ENCODE results near the gene KCNC1.

Gene KCNC1

DNA sequence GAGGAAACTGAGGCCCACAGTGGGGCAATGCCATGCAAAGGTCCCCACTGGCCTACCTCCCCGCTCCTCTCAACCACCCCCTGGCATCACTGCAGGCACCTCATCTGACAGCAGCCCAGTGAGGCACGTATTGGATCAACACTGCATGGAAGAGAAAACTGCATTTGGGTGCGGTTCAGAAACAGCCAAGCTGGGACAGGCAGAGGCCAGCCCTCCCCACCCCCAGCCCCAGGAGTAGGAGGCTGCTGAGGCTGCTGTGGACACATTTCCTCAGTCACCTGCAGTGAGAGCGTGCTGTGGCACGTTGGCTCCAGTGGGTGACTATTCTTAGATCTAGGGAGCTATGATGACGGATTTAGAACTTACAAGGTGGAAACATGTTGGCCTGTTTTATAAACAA lies 63.7 kb downstream of the KCNC1 start:
- no peak for DNase-seq

- DNase-seq = no peak
Measured at GRCh38 chr11:17798716-17799115, 64.1 kb downstream of the KCNC1 start.

DNA sequence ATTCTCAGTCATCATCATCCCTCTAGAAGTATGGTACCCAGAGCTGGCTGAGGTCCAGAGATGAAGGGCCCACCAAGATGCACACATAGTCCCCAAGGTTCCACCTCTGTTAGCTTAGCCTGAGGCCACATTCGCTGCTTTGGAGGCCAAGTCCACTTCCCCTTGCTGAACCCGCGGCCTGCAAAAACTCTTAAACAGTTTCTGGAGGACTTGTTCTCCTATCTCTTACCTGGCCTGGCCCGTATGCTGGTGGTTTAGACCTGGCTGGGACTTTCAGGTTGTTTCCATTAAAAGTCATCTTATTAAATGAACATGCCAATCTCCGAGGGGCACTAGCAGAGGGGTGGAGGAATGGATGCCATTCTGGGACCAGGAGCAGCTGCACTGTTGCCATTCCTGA lies 64.6 kb downstream of the KCNC1 start:
- no peak for DNase-seq

DNA sequence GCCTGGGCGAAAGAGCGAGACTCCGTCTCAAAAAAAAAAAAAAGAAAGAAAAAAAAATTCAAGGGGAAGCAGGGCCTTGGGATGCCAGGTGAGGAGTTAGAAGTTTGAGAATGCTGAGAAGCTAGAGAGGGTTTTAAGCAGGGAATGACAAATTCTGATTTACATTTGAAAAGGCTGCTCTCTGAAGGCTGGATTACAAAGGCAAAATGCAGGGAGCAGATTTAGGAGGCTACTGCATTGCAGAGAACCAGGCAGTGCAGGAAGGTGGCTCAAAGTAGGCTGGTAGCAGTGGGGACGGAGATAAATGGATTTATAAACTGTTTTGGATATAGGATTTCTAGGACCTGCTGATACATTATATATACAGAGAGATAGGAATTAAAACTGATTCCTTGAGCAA lies 66.6 kb downstream of the KCNC1 start:
- no peak for DNase-seq

GRCh38 chr11:17802491-17802890 lies 67.9 kb downstream of the KCNC1 start:
- DNase-seq = no peak

- DNase-seq = no peak
Measured at GRCh38 chr11:17803754-17804334, 69.3 kb downstream of the KCNC1 start.

DNA sequence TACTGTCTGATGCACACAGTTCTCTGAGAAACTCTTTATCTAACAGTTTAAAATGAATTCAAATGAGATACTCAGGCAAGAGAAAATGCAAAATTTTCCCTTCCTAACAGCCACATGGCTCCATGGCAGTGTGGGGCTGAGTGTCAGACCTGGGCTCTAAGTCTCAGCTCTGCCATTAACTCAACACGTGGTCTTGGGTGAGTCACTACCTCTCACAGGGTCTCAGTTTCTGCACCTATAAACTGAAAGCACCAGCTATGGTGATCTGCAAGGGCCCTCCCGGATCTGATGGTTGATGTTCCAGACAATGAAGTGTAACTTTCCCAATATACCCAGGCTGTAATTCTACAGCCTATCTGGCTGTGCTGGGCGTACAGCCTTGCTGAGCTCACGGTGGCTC lies 70.5 kb downstream of the KCNC1 start:
- DNase-seq = no peak

DNA sequence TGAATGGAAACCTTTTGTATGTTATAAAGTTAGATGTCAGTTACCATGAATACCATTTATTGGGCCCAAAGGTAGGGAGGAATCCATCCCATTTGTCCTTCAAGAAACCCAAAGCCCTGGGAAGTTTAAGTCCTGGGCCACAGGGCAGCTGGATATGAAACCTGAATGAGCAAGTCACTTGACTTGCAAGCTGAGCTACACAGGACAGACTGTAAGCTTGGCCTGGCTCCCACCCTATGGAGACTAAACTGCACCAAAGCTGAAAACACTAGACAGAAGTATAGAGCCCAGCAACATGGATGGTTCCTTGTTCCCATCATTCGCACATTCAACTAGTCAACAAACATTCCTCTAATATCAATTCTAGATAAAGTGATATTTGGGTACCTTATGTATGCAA lies 71.3 kb downstream of the KCNC1 start:
- DNase-seq = no peak

DNA sequence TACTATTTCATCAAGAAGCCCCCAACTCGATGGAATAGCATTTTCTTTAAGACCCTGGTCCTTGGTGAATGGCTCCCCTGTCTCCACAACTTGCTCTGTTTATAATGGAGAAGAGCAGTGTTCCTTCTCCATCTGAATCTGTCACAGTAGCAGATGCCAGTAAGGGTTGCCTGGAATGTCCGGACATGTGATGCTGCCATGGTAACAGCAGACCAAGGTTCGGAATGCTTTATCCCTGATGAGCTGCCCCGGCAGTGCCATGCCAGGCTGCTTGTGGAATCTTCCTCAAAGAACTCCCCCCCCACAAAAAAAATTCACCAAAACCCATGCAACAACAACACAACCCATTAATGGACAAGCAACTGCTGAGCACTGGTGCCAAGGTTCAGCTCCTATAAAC lies 72.5 kb downstream of the KCNC1 start:
- DNase-seq = no peak

- DNase-seq = no peak
Measured at GRCh38 chr11:17810041-17810440, 75.5 kb downstream of the KCNC1 start.

DNA sequence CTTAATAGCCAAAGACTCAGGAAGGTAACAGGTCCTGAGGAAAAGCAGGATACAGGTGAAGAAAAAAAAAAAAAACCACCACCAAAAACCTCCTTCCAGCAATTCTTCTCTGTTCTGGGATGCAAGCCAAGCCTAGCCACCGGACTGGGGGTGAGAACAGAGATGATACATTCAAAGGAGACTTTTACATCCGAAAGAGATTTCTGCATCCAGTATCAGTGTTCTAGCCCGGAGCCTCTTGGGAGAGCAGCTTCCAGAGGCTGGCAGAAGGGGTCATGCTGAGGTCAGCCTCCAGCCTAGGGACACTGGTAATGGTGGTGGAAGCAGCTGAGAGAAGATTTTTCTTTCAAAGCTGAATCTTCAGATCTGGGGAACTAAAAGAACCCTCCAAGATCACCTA lies 76.2 kb downstream of the KCNC1 start:
- no peak for DNase-seq

DNA sequence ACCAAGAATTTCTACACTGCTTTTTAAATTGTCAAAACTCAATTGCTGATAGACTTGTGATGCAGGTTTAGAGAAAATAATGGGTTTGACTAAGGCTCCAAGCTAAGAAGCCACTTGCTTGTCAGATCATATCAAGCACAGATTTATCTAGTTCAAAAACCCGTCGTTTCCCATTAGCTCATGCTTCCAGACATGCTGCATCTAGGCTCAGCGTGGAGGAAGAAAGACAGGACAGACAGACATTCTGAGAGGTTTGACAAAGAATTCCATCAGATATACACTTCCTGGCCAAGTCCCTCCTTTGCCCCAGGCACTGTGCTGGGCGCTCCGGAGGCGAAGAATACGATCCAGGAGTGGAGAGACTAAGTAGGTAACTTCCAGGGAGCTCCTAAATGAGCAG lies 76.8 kb downstream of the KCNC1 start:
- no peak for DNase-seq

GRCh38 chr11:17812091-17812864 lies 77.7 kb downstream of the KCNC1 start:
- DNase-seq = no peak

GRCh38 chr11:17812865-17813187 lies 78.2 kb downstream of the KCNC1 start:
- DNase-seq = no peak

DNA sequence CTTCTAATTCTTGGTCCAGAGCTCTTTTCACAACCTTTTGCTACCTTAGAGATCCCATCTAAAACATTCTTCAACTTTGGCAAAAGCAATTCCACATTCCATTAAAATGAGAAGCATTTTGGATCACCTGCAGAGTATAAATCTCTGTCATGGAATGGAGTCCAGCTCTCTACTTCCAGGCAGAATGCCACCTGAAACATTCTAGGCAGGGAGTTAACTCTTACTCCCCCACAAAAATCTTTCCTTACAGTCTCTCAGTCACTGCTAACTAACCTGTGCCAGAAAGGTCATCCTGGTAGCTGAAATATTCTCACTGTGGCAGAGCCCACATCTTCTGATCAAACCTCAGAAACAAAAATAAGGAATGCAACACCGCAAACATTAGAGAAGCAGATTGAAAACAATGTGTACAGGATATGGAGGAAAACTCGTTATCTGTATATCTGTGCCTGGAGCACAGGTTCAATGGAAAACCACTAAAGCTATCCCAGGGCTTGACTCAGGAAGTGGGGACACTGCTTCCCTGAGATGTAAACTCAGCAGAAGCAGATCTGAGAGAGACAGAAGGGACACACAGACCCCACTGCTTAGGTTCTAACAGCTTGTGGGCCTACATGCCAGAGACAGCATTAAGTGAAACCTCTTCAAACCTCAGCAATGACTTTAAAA lies 78.9 kb downstream of the KCNC1 start:
- DNase-seq = no peak

DNA sequence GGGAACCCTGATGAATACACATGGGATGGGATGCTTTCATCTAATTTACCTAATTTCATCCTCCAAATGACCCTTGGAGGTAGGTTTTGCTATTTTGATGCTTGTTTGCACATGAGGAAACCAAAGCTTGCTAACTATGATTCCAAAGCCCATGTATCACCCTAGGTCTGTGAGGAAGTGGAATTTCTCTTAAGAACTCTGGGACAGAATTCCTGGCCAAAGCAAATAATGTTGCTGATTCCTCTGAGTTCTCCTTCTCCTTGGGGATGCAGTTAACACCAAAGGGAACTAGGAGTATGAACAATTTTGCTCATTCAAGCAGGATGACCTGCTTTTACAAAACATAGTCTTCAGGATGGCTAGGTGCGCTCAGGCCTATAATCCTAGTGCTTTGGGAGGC lies 80.0 kb downstream of the KCNC1 start:
- no peak for DNase-seq

DNA sequence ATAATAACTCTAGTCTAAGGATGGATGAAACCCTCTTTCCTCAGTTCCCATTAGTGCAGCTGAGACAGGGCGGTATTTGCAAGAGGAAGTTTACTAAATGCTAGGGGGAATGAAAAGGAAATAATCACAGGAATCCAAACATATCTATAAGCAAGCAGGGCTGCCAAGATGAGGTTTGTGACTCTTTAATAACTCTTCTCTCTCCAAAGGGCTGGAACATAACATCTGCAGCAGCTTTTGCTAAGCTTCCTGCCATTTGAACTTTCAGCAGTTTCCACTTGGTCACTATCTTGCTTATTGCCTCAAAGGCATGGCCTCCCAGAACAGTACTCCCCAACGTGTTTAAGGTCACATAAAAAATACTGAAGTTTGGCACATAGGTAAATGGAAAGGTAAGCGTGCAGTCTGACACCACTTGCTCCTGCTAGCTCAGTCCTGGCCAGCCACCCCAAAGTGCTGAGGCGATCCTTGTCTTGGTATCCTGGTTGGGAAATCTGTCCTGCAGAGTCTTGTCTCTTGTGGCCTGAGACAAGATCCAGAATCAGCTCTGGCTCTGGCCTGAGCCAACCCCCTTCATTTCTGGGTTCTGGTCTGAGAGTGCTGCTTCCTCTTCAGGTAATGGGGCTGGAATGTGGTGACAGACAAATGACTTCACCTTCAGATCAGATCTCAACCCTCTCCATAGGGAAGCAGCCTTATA lies 81.8 kb downstream of the KCNC1 start:
- no peak for DNase-seq

DNA sequence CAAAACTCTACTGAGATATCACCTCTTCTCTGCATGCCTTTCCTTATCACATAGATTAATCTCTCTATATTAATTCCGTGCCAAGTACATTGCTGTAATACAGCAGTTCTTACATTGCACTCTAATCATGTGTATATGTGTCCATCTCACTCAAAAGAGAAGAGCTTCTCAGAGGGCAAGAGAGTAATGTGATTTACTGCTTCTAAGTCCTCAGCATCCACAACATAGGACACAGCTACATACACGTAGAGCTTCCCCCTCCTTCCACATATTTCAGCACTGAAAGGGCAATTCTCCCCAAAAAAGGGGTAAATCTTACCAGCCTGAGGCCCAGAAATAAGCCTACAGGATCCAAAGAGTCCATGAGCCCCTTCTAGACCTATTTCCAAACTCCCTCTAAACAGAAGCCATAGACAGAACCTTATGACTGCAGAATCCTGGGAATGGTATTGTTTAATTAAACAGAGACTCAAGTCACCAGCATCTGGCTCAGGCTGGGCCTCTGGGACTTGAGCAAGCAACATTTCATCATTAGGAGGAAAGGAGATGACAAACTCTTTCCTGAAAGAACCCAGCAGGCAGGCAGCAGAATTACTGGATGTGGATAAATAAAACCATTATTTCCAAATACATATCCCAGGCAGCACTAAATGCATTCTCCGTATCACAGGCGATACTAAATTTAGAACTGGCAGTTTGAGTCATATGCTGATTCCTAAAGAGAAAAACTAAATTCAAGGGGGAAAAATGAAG lies 87.2 kb downstream of the KCNC1 start:
- DNase-seq = no peak

DNA sequence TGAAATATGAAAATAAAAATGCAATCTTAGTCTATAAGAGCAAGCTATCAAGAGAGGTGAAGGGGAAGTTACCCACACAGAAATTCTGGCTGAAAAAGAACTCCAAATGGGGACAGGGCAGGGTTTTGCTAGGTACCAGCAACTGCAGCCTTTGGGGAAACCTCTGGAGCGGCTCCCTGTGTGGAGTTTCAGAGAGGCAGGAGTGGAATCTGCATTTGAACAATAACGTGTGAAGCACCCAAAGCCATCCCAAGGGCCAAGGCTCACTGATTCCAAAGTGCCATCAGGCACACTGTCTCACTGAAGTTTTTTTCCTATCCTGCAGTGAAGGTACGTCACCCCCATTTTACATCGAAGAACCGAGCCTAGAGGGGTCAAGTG lies 87.8 kb downstream of the KCNC1 start:
- no peak for DNase-seq

DNA sequence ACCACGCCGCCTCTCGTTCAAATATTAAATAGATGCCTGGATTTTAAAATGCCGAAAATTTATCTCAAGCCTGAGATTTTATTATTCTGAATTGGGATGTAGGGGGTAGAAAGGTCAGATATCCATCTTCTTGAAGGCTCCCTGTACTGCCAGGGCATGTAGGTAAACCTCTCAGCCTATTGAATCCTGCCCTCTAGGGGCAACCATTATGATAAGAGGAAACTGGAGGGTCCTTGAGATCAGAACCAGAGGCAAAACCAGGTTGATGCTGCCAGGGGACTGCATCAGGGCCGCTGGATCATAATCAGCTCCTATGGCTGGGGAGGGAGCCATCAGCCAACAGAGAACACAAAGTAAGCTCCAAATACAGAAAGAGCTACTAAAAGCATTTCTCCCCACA lies 92.4 kb downstream of the KCNC1 start:
- DNase-seq = no peak

GRCh38 chr11:17828311-17828751 lies 93.8 kb downstream of the KCNC1 start:
- DNase-seq = no peak

DNA sequence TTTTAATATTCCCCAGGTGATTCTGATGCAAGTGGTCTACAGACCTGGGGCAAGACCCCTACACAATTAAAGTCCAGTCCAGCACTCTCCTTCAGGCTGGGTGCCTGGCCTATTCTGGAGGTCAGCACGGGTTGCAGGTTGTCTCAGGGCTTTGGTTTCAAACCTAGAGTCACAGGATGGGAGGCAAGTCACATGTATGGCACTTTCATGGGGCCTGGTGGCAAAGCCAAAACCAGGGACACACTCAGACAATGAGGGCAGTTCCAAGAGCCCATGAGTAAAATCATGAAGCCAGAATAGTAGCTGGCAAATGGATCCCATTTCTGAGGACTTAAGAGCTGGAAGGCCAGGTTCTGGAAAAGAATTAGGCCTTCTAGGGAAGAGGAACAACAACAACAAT lies 96.6 kb downstream of the KCNC1 start:
- DNase-seq = no peak

- DNase-seq = no peak
Measured at GRCh38 chr11:17831883-17832282, 97.3 kb downstream of the KCNC1 start.
